Neural progenitor cell (in vitro differentiated cells): ENCODE data around the gene ZNF92. TPM values are rescaled to one million over a fixed set of nuclear protein-coding genes. Genes with fewer than 3 reads are reported as not detected.
"Not testable (repeated sequence)": the region's sequence is repeated elsewhere in the genome, so short reads cannot be mapped to it uniquely, and the experiment has no call there.

ENCODE experiments used
- DNase-seq: peaks from one replicate; pipeline ENCODE4 v3.0.0-alpha.2; 2016; ENCODE audit warnings: low spot score
- H2AFZ ChIP-seq: fragments of 200-600 bp; sonication (generic); replicated peaks from 2 replicates; pipeline ENCODE4 v1.6.1; 2016; ENCODE audit warnings: antibody characterized with exemption
- H3F3A ChIP-seq: fragments of 200-600 bp; sonication (generic); 2 replicates; pipeline ENCODE4 v1.6.1; 2016; ENCODE audit warnings: antibody characterized with exemption, low read depth
- H3K27ac ChIP-seq: fragments of 200-600 bp; sonication (generic); 2 replicates; pipeline ENCODE4 v1.5.1; 2016; ENCODE audit warnings: mild to moderate bottlenecking
- H3K27me3 ChIP-seq: fragments of 200-600 bp; sonication (generic); 2 replicates; pipeline ENCODE4 v1.6.1; 2016; ENCODE audit warnings: mild to moderate bottlenecking, moderate library complexity
- H3K36me3 ChIP-seq: fragments of 200-600 bp; sonication (generic); 2 replicates; pipeline ENCODE4 v1.5.1; 2016
- H3K4me1 ChIP-seq: fragments of 200-600 bp; sonication (generic); 2 replicates; pipeline ENCODE4 v1.6.1; 2016; ENCODE audit warnings: mixed run types
- H3K4me2 ChIP-seq: fragments of 200-600 bp; sonication (generic); 2 replicates; pipeline ENCODE4 v1.6.1; 2016
- H3K4me3 ChIP-seq: fragments of 200-600 bp; sonication (generic); 2 replicates; pipeline ENCODE4 v1.5.1; 2016
- H3K79me2 ChIP-seq: fragments of 200-600 bp; sonication (generic); 2 replicates; pipeline ENCODE4 v1.6.1; 2016; ENCODE audit warnings: low read depth
- H3K9ac ChIP-seq: fragments of 200-600 bp; sonication (generic); 2 replicates; pipeline ENCODE4 v1.6.1; 2016
- H3K9me3 ChIP-seq: fragments of 200-600 bp; sonication (generic); 2 replicates; pipeline ENCODE4 v1.5.1; 2016; ENCODE audit warnings: low read depth
- H4K20me1 ChIP-seq: fragments of 200-600 bp; sonication (generic); 2 replicates; pipeline ENCODE4 v1.6.1; 2016; ENCODE audit warnings: low read depth
- H3K27ac Mint-ChIP-seq: 3 replicates; pipeline ENCODE4 v1.8.0; 2021; ENCODE audit warnings: mixed read lengths
- H3K27me3 Mint-ChIP-seq: 2 replicates; pipeline ENCODE4 v1.8.0; 2022; ENCODE audit warnings: low read depth, mild to moderate bottlenecking, inconsistent platforms, moderate library complexity, mixed read lengths; ENCODE audit not compliant: insufficient read depth
- H3K36me3 Mint-ChIP-seq: 3 replicates; pipeline ENCODE4 v1.8.0; 2021; ENCODE audit warnings: mixed read lengths
- H3K4me1 Mint-ChIP-seq: 3 replicates; pipeline ENCODE4 v1.8.0; 2021; ENCODE audit warnings: mixed read lengths
- H3K4me3 Mint-ChIP-seq: 3 replicates; pipeline ENCODE4 v1.8.0; 2021; ENCODE audit warnings: mild to moderate bottlenecking, moderate library complexity, mixed read lengths
- H3K9me3 Mint-ChIP-seq: 3 replicates; pipeline ENCODE4 v1.8.0; 2020; ENCODE audit warnings: mixed read lengths
- EZH2 ChIP-seq: fragments of 200-600 bp; sonication (generic); IDR thresholded peaks from 2 replicates; pipeline ENCODE4 v1.6.1; 2017; ENCODE audit warnings: antibody characterized with exemption, mild to moderate bottlenecking, moderate library complexity
- EZH2phosphoT487 ChIP-seq: fragments of 200-600 bp; sonication (generic); IDR thresholded peaks from 2 replicates; pipeline ENCODE4 v1.6.1; 2017; ENCODE audit warnings: antibody characterized with exemption
- total RNA-seq: library from RNA; depleted of rRNA; stranded (reverse); fragments of >200 nt; gene quantifications from 2 replicates; pipeline ENCODE4 v1.2.3, GENCODE V29; 2015; ENCODE audit warnings: low replicate concordance
- TF ChIP-seq, protein P1 (sequence below): fragments of 200-600 bp; sonication (generic); IDR thresholded peaks from 2 replicates; pipeline ENCODE4 v1.5.1; 2017; ENCODE audit warnings: antibody characterized with exemption, mild to moderate bottlenecking

ZNF92 gene
- total RNA-seq, 1 donor from 2014 or later, result 57.2 TPM

DNA sequence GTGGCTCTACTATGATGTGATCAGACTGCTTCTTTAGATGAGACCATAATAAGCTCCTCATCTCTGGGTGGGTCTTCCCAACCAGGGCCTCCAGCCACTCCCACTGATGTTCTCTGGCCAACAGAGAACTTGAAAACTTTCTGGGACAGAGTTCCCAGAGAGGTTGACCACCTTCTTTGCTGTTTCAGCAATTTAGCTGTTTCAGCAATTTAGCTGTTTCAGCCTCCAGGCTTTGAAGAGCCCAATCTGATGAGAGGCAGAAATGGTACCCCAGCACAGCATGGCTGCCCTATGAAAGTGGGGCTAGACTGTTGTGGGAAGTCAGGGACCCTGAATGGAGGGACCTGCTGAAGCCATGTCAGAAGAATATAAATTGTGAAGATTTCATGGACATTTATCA, 49.0 kb downstream of the ZNF92 start:
- H3K4me1 ChIP-seq, result no peaks in the 10 kb centered on the region
- H3K4me3 ChIP-seq, result no peak overlapping the region
- H3K27me3 ChIP-seq, result no peaks in the 10 kb centered on the region
- H3K9me3 Mint-ChIP-seq, result peaks cover 21% of the 10 kb centered on the region
- no peak overlapping the region for H3K4me3 Mint-ChIP-seq
- no peaks in the 10 kb centered on the region for H3K9me3 ChIP-seq
- H3K27ac ChIP-seq, result no peak overlapping the region
- no peaks in the 10 kb centered on the region for H3K4me1 Mint-ChIP-seq
- H3F3A ChIP-seq, result no peaks in the 10 kb centered on the region
- no peak overlapping the region for H3K27ac Mint-ChIP-seq
- no peak overlapping the region for H2AFZ ChIP-seq
- no peak for TF ChIP-seq EZH2
- no peak for TF ChIP-seq EZH2phosphoT487
- TF ChIP-seq, protein P1, sequence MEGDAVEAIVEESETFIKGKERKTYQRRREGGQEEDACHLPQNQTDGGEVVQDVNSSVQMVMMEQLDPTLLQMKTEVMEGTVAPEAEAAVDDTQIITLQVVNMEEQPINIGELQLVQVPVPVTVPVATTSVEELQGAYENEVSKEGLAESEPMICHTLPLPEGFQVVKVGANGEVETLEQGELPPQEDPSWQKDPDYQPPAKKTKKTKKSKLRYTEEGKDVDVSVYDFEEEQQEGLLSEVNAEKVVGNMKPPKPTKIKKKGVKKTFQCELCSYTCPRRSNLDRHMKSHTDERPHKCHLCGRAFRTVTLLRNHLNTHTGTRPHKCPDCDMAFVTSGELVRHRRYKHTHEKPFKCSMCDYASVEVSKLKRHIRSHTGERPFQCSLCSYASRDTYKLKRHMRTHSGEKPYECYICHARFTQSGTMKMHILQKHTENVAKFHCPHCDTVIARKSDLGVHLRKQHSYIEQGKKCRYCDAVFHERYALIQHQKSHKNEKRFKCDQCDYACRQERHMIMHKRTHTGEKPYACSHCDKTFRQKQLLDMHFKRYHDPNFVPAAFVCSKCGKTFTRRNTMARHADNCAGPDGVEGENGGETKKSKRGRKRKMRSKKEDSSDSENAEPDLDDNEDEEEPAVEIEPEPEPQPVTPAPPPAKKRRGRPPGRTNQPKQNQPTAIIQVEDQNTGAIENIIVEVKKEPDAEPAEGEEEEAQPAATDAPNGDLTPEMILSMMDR, result no peak
- H4K20me1 ChIP-seq, result no peaks in the 10 kb centered on the region
- no peaks in the 10 kb centered on the region for H3K79me2 ChIP-seq
- H3K36me3 Mint-ChIP-seq, result no peaks in the 10 kb centered on the region
- H3K27me3 Mint-ChIP-seq, result peaks cover 2% of the 10 kb centered on the region
- no peak for DNase-seq
- H3K4me2 ChIP-seq, result no peak overlapping the region
- no peak overlapping the region for H3K9ac ChIP-seq
- H3K36me3 ChIP-seq, result no peaks in the 10 kb centered on the region

DNA sequence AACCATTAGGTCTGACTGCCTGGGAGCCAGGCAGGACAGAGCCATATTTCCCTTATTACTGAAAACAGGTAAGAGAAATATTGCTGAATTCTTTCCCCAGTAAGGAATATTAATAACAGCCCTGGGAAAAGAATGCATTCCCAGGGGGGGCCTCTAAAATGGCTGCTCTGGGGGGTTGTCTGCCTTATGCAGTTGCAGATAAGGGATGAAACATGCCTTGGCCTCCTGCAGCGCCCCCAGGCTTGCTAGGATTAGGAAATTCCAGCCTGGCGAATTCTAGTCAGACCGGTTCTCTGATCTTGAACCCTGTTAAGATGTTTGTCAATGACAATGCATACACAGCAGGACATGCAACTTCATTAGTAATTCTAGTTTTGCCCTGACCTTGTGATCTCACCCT, 49.6 kb downstream of the ZNF92 start:
- not testable (repeated sequence) for H3K4me1 Mint-ChIP-seq, H3F3A ChIP-seq, H4K20me1 ChIP-seq, H3K4me3 Mint-ChIP-seq, H3K36me3 ChIP-seq, H3K4me2 ChIP-seq, H3K9me3 ChIP-seq, H3K27ac ChIP-seq, H3K27me3 Mint-ChIP-seq, H3K9ac ChIP-seq, H3K4me3 ChIP-seq, H3K36me3 Mint-ChIP-seq, H3K27ac Mint-ChIP-seq, DNase-seq, H3K79me2 ChIP-seq, H3K27me3 ChIP-seq, H3K4me1 ChIP-seq, H2AFZ ChIP-seq
- peaks cover 25% of the 10 kb centered on the region for H3K9me3 Mint-ChIP-seq

DNA sequence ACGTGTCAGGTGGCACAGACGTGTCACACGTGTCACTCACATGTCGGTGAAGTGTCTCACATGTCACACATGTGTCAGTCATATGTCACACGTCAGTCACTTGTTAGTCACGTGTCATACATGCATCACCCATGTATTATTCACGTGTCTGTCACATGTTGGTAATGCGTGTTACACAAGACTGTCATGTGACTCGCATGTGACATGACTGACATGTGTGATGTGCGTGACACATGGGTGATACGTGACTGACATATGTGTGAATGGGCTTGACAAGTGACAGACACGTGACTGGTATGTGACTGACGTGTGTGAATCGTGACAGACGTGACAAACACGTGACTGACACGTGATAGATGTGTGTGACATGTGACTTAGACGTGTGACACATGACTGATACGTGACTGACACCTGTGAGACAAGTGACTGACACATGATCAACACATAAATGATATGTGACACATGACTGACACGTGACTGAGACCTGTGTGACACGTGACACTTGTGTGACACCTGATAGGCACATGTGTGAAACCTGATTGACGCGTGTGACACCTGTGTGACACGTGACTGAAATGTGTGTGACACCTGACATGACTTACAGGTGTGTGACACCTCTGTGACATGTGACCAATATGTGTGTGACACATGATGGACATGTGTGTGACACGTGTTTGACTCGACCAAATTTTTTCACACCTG, 56.1 kb downstream of the ZNF92 start:
- Histone ChIP-seq H3K79me2 (no peaks in the 10 kb centered on the region), H3K4me1 (no peaks in the 10 kb centered on the region), H4K20me1 (no peaks in the 10 kb centered on the region), H3K36me3 (no peaks in the 10 kb centered on the region), H3K4me2 (no peak overlapping the region), H3K27me3 (no peaks in the 10 kb centered on the region), H3K27ac (no peak overlapping the region), H3K4me3 (no peak overlapping the region), H3F3A (peaks cover 19% of the 10 kb centered on the region), H3K9ac (no peak overlapping the region), H3K9me3 (no peaks in the 10 kb centered on the region), H2AFZ (no peak overlapping the region)
- H3K4me3 Mint-ChIP-seq, result no peak overlapping the region
- no peaks in the 10 kb centered on the region for H3K27me3 Mint-ChIP-seq
- peaks cover 19% of the 10 kb centered on the region for H3K9me3 Mint-ChIP-seq
- TF ChIP-seq, protein P1, result no peak
- TF ChIP-seq EZH2phosphoT487 (no peak), EZH2 (no peak)
- H3K4me1 Mint-ChIP-seq, result no peaks in the 10 kb centered on the region
- DNase-seq, result no peak
- no peaks in the 10 kb centered on the region for H3K36me3 Mint-ChIP-seq
- no peak overlapping the region for H3K27ac Mint-ChIP-seq

DNA sequence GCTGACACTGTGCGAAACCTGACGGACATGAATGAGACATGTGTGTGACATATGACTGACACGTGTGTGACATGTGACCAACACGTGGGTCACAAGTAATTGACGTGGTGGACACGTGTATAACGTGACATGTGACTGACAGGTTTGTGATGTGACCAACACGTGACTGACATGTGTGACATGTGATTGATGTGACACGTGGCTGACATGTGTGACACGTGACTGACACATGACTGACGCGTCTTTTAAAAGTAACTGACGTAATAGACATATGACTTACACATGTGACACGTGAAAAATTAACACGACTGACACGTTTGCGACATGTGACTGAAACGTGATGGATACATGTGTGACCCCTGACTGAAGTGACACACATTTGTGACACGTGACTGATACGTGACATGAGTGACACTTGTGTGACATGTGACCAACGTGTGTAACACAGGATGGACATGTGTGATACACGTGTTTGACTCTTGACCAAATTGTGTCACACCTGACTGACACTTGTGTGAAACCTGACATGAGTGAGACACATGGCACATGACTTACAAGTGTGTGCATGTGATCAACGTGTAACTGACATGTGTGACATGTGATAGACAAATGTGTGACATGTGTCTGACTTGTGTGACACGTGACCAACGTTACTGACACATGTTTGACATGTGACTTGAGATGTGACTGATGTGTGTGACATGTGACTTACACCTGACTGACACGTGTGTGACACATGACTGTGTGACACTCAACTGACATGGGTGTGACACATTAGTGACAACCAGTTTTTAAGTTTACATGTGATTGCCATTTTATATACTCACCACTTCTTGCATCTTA, 56.9 kb downstream of the ZNF92 start:
- no peaks in the 10 kb centered on the region for H3K4me1 Mint-ChIP-seq
- no peak overlapping the region for H3K4me2 ChIP-seq
- no peak overlapping the region for H3K27ac ChIP-seq
- no peak for DNase-seq
- H3K79me2 ChIP-seq, result no peaks in the 10 kb centered on the region
- no peaks in the 10 kb centered on the region for H3K36me3 ChIP-seq
- no peak overlapping the region for H3K9ac ChIP-seq
- H3K27me3 ChIP-seq, result no peaks in the 10 kb centered on the region
- H2AFZ ChIP-seq, result no peak overlapping the region
- H4K20me1 ChIP-seq, result no peaks in the 10 kb centered on the region
- H3K36me3 Mint-ChIP-seq, result no peaks in the 10 kb centered on the region
- H3F3A ChIP-seq, result peaks cover 19% of the 10 kb centered on the region
- H3K9me3 ChIP-seq, result no peaks in the 10 kb centered on the region
- H3K9me3 Mint-ChIP-seq, result peaks cover 19% of the 10 kb centered on the region
- no peak overlapping the region for H3K4me3 ChIP-seq
- TF ChIP-seq, protein P1, result no peak
- TF ChIP-seq EZH2phosphoT487 (no peak), EZH2 (no peak)
- H3K27ac Mint-ChIP-seq, result no peak overlapping the region
- no peaks in the 10 kb centered on the region for H3K4me1 ChIP-seq
- H3K27me3 Mint-ChIP-seq, result no peaks in the 10 kb centered on the region
- no peak overlapping the region for H3K4me3 Mint-ChIP-seq
